Epidermal melanocyte (primary cell): Measurements from ENCODE around the gene RWDD4.

Experiments
- DNase-seq: peaks from one replicate; pipeline ENCODE4 v3.0.0; 2011; ENCODE audit warnings: low spot score; ENCODE audit not compliant: insufficient read length

Gene RWDD4

GRCh38 chr4:183659029-183659871 is at the start of gene RWDD4, which contains the start of gene TRAPPC11:
Gene RWDD4 (minus strand): TSS chr4:183659185. CDS start chr4:183658952, 233 bp downstream.
Gene TRAPPC11 (plus strand): TSS chr4:183659293. CDS start chr4:183663868, 4,575 bp downstream.
- peak; percentile 95 for DNase-seq

GRCh38 chr4:183702492-183702891 is 43.5 kb upstream of the RWDD4 start:
- DNase-seq = no peak

GRCh38 chr4:183700407-183700806 is 41.4 kb upstream of the RWDD4 start:
- DNase-seq = no peak

GRCh38 chr4:183698909-183699308 is 39.9 kb upstream of the RWDD4 start:
- DNase-seq = no peak

GRCh38 chr4:183691897-183692296 is 32.9 kb upstream of the RWDD4 start:
- no peak for DNase-seq

- DNase-seq = no peak
These were observed 32.0 kb upstream of the RWDD4 start for GRCh38 chr4:183691006-183691405.

- no peak for DNase-seq
These were observed 29.2 kb upstream of the RWDD4 start for GRCh38 chr4:183688216-183688615.

- DNase-seq = no peak
These were observed 27.5 kb upstream of the RWDD4 start for GRCh38 chr4:183686461-183686860.

- no peak for DNase-seq
These were observed 22.1 kb upstream of the RWDD4 start for GRCh38 chr4:183681119-183681518.

- DNase-seq = no peak
These were observed 16.6 kb upstream of the RWDD4 start for GRCh38 chr4:183675625-183676024.

GRCh38 chr4:183674153-183674552 is 15.2 kb upstream of the RWDD4 start:
- no peak for DNase-seq

- DNase-seq = no peak
These were observed 12.1 kb upstream of the RWDD4 start for GRCh38 chr4:183670960-183671555.

GRCh38 chr4:183670251-183670650 is 11.3 kb upstream of the RWDD4 start:
- DNase-seq = no peak

GRCh38 chr4:183666088-183666487 is 7.1 kb upstream of the RWDD4 start:
- no peak for DNase-seq

- DNase-seq = no peak
These were observed 872 bp upstream of the RWDD4 start for GRCh38 chr4:183659872-183660242.

- no peak for DNase-seq
These were observed 490 bp downstream of the RWDD4 start for GRCh38 chr4:183658362-183659028.

GRCh38 chr4:183657564-183657963 is 1.4 kb downstream of the RWDD4 start:
- no peak for DNase-seq

- no peak for DNase-seq
These were observed 13.7 kb downstream of the RWDD4 start for GRCh38 chr4:183645326-183645725.

GRCh38 chr4:183639291-183639690 is 19.7 kb downstream of the RWDD4 start:
- no peak for DNase-seq

GRCh38 chr4:183638436-183638835 is 20.5 kb downstream of the RWDD4 start:
- DNase-seq = no peak

- DNase-seq = no peak
These were observed 21.5 kb downstream of the RWDD4 start for GRCh38 chr4:183637461-183637860.

- DNase-seq = no peak
These were observed 22.1 kb downstream of the RWDD4 start for GRCh38 chr4:183636923-183637322.
